Measurements from ENCODE around the gene MTPN. TPM values are rescaled to one million over a fixed set of nuclear protein-coding genes. Genes with fewer than 3 reads are reported as not detected.

Gene MTPN
- total RNA-seq, 1 donor from 2014 or later = 144 TPM

DNA sequence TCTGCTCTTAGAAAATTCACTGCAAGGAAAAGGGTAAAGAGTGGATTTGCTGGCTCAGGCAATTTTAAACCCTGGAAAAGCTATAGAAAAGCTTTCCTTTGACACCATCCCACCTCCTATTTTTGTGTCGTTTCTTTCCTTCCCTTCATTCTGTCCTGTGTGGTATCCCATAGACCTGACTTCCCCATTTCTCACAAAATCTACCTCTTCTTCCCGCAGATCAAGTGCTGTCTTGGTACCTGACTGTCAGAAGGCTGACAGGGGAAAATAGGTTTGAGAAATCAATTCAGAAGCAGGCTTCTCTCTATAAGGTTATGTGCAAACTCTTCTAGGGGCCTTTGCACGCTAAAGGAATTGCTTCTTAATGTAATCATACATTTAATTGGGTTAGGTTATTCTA is 98.9 kb downstream of the MTPN start:
- intact Hi-C loops (cut with DNase I) = no loop called here
- Histone ChIP-seq H3K27ac (no peak overlapping the region), H3K4me1 (no peaks in the 10 kb centered on the region), H3K9me3 (no peaks in the 10 kb centered on the region), H3K27me3 (ENCODE audit: low read depth) (no peaks in the 10 kb centered on the region), H3K36me3 (no peaks in the 10 kb centered on the region), H3K4me3 (no peak overlapping the region)
- ATAC-seq (no peak), DNase-seq (no peak)
- TF ChIP-seq, protein P1, sequence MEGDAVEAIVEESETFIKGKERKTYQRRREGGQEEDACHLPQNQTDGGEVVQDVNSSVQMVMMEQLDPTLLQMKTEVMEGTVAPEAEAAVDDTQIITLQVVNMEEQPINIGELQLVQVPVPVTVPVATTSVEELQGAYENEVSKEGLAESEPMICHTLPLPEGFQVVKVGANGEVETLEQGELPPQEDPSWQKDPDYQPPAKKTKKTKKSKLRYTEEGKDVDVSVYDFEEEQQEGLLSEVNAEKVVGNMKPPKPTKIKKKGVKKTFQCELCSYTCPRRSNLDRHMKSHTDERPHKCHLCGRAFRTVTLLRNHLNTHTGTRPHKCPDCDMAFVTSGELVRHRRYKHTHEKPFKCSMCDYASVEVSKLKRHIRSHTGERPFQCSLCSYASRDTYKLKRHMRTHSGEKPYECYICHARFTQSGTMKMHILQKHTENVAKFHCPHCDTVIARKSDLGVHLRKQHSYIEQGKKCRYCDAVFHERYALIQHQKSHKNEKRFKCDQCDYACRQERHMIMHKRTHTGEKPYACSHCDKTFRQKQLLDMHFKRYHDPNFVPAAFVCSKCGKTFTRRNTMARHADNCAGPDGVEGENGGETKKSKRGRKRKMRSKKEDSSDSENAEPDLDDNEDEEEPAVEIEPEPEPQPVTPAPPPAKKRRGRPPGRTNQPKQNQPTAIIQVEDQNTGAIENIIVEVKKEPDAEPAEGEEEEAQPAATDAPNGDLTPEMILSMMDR (IDR thresholded peaks at IDR 0.05) = no peak

DNA sequence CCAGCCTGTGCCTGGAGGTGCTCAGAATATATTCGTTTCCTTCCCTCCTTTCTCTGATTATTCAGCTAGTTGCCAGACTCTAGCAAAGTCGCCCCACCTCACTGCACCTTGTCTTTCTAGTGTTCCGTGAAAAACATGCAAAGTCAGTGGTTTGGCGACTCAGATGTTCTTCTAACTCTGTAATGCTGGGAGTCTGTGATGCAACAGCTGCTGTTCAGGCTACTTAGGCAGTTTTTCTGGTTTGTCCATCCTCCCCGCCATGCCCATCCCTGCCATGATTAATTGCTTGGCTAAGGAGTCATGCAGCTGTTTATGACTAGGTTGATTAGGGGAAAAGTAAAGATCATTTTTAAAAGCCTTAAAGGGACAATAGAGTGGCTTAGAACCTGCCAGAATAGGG is 99.4 kb downstream of the MTPN start:
- Histone ChIP-seq H3K4me1 (no peaks in the 10 kb centered on the region), H3K27ac (no peak overlapping the region), H3K4me3 (no peak overlapping the region), H3K27me3 (ENCODE audit: low read depth) (no peaks in the 10 kb centered on the region), H3K36me3 (no peaks in the 10 kb centered on the region), H3K9me3 (no peaks in the 10 kb centered on the region)
- intact Hi-C loops (cut with DNase I) = no loop called here
- no peak for DNase-seq
- TF ChIP-seq, protein P1 (IDR thresholded peaks at IDR 0.05) = no peak
- ATAC-seq = no peak

Other genes starting within 250 kb of the MTPN start
- 0.27 TPM for gene SLC13A4, start 249.2 kb downstream of the MTPN start, total RNA-seq
- 3.0 TPM for gene FAM180A, start 228.5 kb downstream of the MTPN start, total RNA-seq

Data from lower lobe of right lung (tissue), 2 donors.